AG10803 (cell line): ENCODE measurements around the gene F9.
"Not testable (repeated sequence)": the region's sequence is repeated elsewhere in the genome, so short reads cannot be mapped to it uniquely, and the experiment has no call there.

Experiments
- DNase-seq: peaks from one replicate; pipeline ENCODE4 v3.0.0; 2010; ENCODE audit warnings: low read depth
- H3K4me3 ChIP-seq: 2 replicates; pipeline ENCODE4 v1.5.1; 2011; ENCODE audit warnings: mild to moderate bottlenecking, low read length, control low read depth
- CTCF ChIP-seq: conservative IDR thresholded peaks from 2 replicates; pipeline ENCODE4 v1.5.1; 2011; ENCODE audit warnings: mild to moderate bottlenecking, low read length, control low read depth, inconsistent platforms

F9 gene

GRCh38 chrX:139530550-139530949, at the start of gene F9:
Gene F9 (plus strand): TSS chrX:139530739. CDS start chrX:139530765, 26 bp downstream.
- no peak within 1 kb of the TSS for H3K4me3 ChIP-seq
- TF ChIP-seq CTCF = no peak
- DNase-seq = no peak

- no peak for DNase-seq
- TF ChIP-seq CTCF = no peak
- H3K4me3 ChIP-seq = no peak overlapping the region
Measured at GRCh38 chrX:139483699-139484098, 46.8 kb upstream of the F9 start.

GRCh38 chrX:139484591-139484990, 45.9 kb upstream of the F9 start:
- TF ChIP-seq CTCF = no peak
- H3K4me3 ChIP-seq = no peak overlapping the region
- DNase-seq = no peak

- TF ChIP-seq CTCF = no peak
- no peak overlapping the region for H3K4me3 ChIP-seq
- no peak for DNase-seq
Measured at GRCh38 chrX:139495324-139495723, 35.2 kb upstream of the F9 start.

GRCh38 chrX:139506333-139506732, 24.2 kb upstream of the F9 start:
- DNase-seq = no peak
- no peak overlapping the region for H3K4me3 ChIP-seq
- TF ChIP-seq CTCF = no peak

- TF ChIP-seq CTCF = no peak
- no peak for DNase-seq
- no peak overlapping the region for H3K4me3 ChIP-seq
Measured at GRCh38 chrX:139508099-139508498, 22.4 kb upstream of the F9 start.

- DNase-seq = no peak
- TF ChIP-seq CTCF = no peak
- H3K4me3 ChIP-seq = no peak overlapping the region
Measured at GRCh38 chrX:139518475-139518874, 12.1 kb upstream of the F9 start.

GRCh38 chrX:139528829-139529228, 1.7 kb upstream of the F9 start:
- DNase-seq = not testable (repeated sequence)

More at GRCh38 chrX:139528829-139529228, 1.7 kb upstream of the F9 start:
- not testable (repeated sequence) for H3K4me3 ChIP-seq
